ENCODE data around the gene RAPSN.

The RAPSN gene

DNA sequence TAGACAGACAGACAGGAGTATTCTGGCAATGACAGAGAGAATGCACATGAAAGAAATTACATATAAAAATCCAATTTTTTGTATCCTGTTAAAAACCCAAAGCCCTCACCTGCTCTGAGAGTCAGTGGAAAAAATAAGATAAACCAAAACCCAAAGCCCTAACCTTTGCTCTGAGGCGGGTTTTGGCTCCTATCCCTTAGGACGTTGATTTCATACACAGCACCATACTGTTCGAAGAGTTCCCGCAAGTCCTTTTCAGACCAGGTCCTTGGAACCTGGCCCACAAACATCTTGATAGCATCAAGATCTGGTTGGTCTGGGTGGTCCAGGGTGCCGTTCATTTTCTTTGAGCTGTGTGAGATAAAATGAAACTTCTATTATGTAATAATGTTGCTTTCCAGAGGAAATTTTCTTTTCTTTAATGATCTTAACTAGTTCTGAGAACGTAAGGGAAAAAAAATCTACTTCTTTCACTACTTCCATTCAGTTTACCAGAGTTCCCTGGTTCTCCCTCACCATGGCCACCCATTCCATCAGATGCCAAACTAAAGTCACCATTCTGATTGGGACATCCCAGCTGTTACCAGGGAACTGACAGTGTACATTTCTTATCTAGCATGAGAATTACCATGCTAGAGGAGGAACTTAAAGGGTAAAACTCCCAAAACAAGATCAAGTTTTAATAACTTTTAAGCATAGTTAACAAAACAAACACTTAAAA is 39.9 kb upstream of the RAPSN start:
- DNase-seq (ENCODE audit: low spot score), result no peak
- TF ChIP-seq, protein P1, sequence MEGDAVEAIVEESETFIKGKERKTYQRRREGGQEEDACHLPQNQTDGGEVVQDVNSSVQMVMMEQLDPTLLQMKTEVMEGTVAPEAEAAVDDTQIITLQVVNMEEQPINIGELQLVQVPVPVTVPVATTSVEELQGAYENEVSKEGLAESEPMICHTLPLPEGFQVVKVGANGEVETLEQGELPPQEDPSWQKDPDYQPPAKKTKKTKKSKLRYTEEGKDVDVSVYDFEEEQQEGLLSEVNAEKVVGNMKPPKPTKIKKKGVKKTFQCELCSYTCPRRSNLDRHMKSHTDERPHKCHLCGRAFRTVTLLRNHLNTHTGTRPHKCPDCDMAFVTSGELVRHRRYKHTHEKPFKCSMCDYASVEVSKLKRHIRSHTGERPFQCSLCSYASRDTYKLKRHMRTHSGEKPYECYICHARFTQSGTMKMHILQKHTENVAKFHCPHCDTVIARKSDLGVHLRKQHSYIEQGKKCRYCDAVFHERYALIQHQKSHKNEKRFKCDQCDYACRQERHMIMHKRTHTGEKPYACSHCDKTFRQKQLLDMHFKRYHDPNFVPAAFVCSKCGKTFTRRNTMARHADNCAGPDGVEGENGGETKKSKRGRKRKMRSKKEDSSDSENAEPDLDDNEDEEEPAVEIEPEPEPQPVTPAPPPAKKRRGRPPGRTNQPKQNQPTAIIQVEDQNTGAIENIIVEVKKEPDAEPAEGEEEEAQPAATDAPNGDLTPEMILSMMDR (IDR thresholded peaks at IDR 0.05; ENCODE audit: extremely low read depth, missing control alignments), result no peak

DNA sequence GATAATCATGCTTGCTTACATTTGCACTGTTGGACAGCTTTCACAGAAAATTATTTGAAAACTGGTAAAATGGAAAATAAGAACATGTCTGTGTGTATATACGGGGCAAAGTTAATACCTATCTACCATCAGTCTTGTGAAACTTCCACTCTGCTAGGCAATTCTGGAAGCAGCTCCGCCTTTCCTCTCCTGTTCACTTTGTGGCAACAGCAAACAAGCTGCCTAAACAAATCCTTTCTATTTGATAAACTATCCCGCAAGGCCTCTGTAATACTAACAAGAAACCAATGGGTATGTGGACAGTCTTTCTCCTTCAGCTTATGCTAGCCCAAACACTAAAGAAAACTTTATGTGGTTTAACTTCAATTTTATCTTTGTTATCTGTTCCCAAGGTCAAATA is 39.2 kb upstream of the RAPSN start:
- DNase-seq (ENCODE audit: low spot score), result no peak
- TF ChIP-seq, protein P1 (IDR thresholded peaks at IDR 0.05; ENCODE audit: extremely low read depth, missing control alignments), result no peak

DNA sequence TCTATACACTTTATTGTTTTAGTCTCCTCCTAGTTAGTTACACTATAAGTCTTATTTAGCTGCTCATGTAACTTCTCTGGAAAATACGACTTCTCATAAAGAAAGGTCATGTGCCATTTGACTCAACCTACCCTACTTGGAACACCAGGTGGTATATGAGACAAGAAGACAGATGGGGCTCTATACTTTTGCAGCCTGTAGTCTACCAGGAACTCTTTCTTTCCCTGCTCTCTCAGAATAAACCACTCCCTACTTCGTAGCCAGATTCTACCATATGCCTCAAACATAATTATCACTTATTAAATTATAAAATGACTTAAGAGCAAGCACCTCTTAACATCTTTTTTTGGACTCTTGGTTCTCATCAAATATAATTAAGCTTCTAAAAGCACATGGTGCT is 38.5 kb upstream of the RAPSN start:
- TF ChIP-seq, protein P1 (IDR thresholded peaks at IDR 0.05; ENCODE audit: extremely low read depth, missing control alignments), result no peak
- DNase-seq (ENCODE audit: low spot score), result no peak

DNA sequence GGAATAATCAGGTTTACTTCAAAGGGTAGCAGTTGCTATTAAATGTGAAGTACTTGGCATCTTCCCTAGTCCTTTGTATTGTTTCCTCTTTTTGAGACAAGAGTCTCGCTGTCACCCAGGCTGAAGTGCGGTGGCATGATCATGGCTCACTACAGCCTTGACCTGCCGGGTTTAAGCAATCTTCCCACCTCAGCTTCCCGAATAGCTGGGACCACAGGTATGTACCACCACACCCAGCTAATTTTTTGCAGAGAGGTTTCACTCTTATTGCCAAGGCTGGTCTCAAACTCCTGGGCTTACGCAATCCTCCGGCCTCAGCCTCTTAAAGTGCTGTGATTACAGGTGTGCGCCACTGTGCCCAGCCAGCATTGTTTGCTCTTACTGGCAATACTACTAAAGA is 36.2 kb upstream of the RAPSN start:
- DNase-seq (ENCODE audit: low spot score), result no peak
- TF ChIP-seq, protein P1 (IDR thresholded peaks at IDR 0.05; ENCODE audit: extremely low read depth, missing control alignments), result no peak

DNA sequence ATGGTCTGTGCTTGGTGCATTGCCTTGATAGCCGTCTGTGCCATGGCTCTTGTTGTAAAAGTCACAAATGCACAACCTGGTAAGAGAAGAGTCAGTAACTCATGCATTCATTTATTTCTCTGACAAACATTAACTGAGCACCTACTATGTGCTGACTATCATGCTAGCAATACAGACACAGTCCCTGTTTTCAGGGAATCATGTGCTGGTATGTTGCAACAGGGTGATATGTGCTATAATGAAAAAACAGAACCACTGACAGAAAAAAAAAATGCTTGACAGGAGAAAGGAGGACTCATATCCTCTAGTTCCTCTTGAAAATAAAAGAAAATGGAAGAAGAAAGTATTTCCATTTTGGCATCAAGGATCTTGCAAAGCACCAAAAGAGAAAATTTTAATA is 34.5 kb upstream of the RAPSN start:
- no peak for DNase-seq (ENCODE audit: low spot score)
- TF ChIP-seq, protein P1 (IDR thresholded peaks at IDR 0.05; ENCODE audit: extremely low read depth, missing control alignments), result no peak

DNA sequence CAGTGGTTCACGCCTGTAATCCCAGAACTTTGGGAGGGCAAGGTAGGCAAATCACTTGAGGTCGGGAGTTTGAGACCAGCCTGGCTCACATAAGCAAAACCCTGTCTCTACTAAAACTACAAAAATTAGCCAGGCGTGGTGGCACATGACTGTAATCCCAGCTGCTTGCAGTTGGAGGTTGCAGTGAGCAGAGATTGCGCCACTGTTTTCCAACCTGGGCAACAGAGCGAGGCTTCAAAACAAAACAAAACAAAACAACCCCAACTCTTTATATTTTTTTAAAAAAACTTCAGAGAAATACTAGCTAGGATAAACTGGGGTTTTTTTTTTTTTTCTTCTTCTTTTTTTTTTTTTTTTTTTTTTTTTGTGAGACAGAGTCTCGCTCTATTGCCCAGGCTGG is 31.8 kb upstream of the RAPSN start:
- TF ChIP-seq, protein P1 (IDR thresholded peaks at IDR 0.05; ENCODE audit: extremely low read depth, missing control alignments), result no peak
- DNase-seq (ENCODE audit: low spot score), result no peak

DNA sequence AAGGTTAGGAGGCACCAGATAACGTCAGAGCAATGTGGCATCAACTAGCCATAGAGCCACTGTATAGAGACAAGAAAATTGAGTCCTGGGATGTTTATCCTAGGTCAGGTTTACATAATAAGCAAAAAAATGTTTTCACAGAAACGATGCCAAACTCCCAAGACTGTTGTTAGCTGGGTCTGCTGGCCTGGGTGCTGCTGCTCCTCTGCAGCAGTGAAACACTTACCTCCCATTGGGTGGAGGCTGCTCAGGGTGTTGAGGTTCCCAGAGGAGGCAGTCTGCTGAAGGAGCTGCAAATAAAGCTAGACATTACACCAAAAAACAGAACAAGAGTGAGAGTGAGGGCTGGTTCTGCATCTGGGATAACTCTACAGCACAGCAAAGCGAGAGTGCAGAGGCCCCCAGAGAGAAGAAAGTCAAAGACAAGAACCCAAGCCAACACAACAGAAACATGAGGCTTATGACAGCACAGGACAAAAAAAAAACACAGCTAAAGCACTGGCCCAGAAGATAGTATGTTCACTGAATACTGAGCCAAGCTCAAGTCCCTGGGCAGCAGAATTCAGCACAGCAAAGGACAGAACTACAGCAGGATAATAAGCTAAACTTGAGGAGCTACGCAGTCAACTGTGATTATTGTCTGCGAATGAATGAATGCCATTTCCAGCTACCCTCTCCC is 29.9 kb upstream of the RAPSN start:
- TF ChIP-seq, protein P1 (IDR thresholded peaks at IDR 0.05; ENCODE audit: extremely low read depth, missing control alignments), result no peak
- no peak for DNase-seq (ENCODE audit: low spot score)
